Mammary epithelial cell (primary cell): ENCODE results near the gene AKR7A3.

Experiments used
- EZH2 ChIP-seq: IDR thresholded peaks from 2 replicates; pipeline ENCODE4 v1.6.1; 2012; ENCODE audit warnings: low read length, inconsistent platforms, borderline replicate concordance
- TF ChIP-seq, protein P1 (sequence below), 2 donors: IDR thresholded peaks in 1 of 2; conservative IDR thresholded peaks in 1 of 2; 2 replicates each; pipeline ENCODE4 v1.5.1; 2011 to 2012; ENCODE audit warnings: inconsistent platforms in 2 of 2, low read length in 2 of 2, mild to moderate bottlenecking in 2 of 2, control low read depth in 1 of 2, low read depth in 1 of 2; ENCODE audit not compliant: insufficient read depth in 1 of 2; ENCODE audit errors: extremely low read depth in 1 of 2

DNA sequence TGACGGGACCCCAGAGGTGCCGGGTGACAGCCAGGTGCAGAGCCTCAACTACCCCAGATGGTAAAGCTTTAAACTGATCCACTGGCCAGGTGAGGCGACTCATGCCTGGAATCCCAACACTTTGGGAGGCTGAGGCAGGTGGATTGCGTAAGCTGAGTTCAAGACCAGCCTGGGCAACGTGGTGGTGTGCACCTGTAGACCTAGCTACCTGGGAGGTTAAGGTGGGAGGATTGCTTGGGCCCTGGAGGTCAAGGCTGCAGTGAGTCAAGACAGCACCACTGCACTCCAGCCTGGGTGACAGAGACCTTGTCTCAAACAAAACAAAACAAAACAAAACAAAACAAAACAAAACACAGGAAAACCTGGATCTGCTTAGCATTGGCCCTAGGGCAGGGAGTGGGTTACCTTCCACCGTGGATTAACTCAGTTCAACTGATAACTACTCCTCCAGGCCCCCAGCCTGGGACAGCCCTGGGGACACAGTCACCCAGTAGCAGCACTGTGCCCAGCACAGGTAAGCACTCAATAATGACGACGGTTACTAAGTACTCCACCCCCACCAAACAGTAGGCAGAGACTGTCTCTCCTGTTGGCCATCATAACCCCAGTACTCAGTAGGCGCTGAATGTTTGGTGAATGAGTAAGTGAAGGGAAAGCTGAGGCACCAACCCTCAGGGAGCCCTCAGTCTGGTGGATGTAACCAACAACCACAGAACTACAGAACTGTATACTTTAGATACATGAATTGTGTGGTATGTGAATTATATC lies 45.2 kb upstream of the AKR7A3 start:
- TF ChIP-seq, protein P1, sequence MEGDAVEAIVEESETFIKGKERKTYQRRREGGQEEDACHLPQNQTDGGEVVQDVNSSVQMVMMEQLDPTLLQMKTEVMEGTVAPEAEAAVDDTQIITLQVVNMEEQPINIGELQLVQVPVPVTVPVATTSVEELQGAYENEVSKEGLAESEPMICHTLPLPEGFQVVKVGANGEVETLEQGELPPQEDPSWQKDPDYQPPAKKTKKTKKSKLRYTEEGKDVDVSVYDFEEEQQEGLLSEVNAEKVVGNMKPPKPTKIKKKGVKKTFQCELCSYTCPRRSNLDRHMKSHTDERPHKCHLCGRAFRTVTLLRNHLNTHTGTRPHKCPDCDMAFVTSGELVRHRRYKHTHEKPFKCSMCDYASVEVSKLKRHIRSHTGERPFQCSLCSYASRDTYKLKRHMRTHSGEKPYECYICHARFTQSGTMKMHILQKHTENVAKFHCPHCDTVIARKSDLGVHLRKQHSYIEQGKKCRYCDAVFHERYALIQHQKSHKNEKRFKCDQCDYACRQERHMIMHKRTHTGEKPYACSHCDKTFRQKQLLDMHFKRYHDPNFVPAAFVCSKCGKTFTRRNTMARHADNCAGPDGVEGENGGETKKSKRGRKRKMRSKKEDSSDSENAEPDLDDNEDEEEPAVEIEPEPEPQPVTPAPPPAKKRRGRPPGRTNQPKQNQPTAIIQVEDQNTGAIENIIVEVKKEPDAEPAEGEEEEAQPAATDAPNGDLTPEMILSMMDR (conservative IDR thresholded peaks at IDR 0.05 in 1 of 2, IDR thresholded peaks at IDR 0.05 in 1 of 2; ENCODE audit: extremely low read depth in 1 of 2, insufficient read depth in 1 of 2, low read depth in 1 of 2, low read length in 2 of 2): no peak
- no peak for TF ChIP-seq EZH2
